Caco-2 (cell line): ENCODE data around the gene GRID1. TPM values are rescaled to one million over a fixed set of nuclear protein-coding genes. Genes with fewer than 3 reads are reported as not detected.

Experiments
- BruUV-seq: library from RNA; stranded (reverse); fragments of 400-500 nt; replicated peaks from 2 replicates; lab custom pipeline; 2021; lab: Mats Ljungman, UMichigan
- CTCF ChIA-PET: fragments of 300-600 bp; sonication (Branson Sonifier 250); formaldehyde crosslinking; loops from one replicate; lab custom pipeline; 2022; ENCODE audit warnings: antibody characterized with exemption; lab: Charles Lee
- POLR2A ChIA-PET: fragments of 300-600 bp; sonication (Branson Sonifier 250); formaldehyde crosslinking; loops from one replicate; lab custom pipeline; 2022; ENCODE audit warnings: antibody characterized with exemption; lab: Charles Lee
- DNase-seq, 2 experiments: peaks; one replicate each; pipeline versions ENCODE4 v3.0.0 to v3.0.0-alpha.2; 2020 to 2022
- H3K27me3 ChIP-seq: replicated peaks from 2 replicates; pipeline ENCODE4 v1.6.0; 2011; ENCODE audit warnings: low read length; ENCODE audit not compliant: control insufficient read depth, insufficient read depth
- H3K36me3 ChIP-seq: 2 replicates; pipeline ENCODE4 v1.5.1; 2011; ENCODE audit warnings: low read length; ENCODE audit not compliant: control insufficient read depth, insufficient read depth
- H3K4me1 ChIP-seq: fragments of 250-450 bp; sonication (Bioruptor Pico); 2 replicates; pipeline ENCODE4 v1.5.1; 2020; ENCODE audit warnings: mild to moderate bottlenecking
- H3K4me3 ChIP-seq: 2 replicates; pipeline ENCODE4 v1.5.1; 2011; ENCODE audit warnings: low read depth, mild to moderate bottlenecking, control low read depth, low read length
- H3K9me3 ChIP-seq: fragments of 250-450 bp; sonication (Bioruptor Pico); 2 replicates; pipeline ENCODE4 v1.5.1; 2020; ENCODE audit warnings: mild to moderate bottlenecking, moderate library complexity
- H3K27ac Mint-ChIP-seq: one replicate; pipeline ENCODE4 v1.8.0; 2022; ENCODE audit warnings: mixed read lengths; ENCODE audit not compliant: unreplicated experiment
- H3K27me3 Mint-ChIP-seq: one replicate; pipeline ENCODE4 v1.8.0; 2022; ENCODE audit warnings: mixed read lengths; ENCODE audit not compliant: insufficient read depth, unreplicated experiment
- H3K36me3 Mint-ChIP-seq: one replicate; pipeline ENCODE4 v1.8.0; 2022; ENCODE audit warnings: mild to moderate bottlenecking, mixed read lengths; ENCODE audit not compliant: insufficient read depth, unreplicated experiment
- H3K4me1 Mint-ChIP-seq: one replicate; pipeline ENCODE4 v1.8.0; 2022; ENCODE audit warnings: low read depth, mixed read lengths; ENCODE audit not compliant: unreplicated experiment
- H3K4me3 Mint-ChIP-seq: one replicate; pipeline ENCODE4 v1.8.0; 2022; ENCODE audit warnings: mild to moderate bottlenecking, moderate library complexity, mixed read lengths; ENCODE audit not compliant: unreplicated experiment
- H3K9me3 Mint-ChIP-seq: one replicate; pipeline ENCODE4 v1.8.0; 2022; ENCODE audit warnings: mixed read lengths; ENCODE audit not compliant: unreplicated experiment
- CTCF ChIP-seq, 2 experiments: fragments of 200-600 bp in 1 of 2; IDR thresholded peaks; 1 replicate in 1 of 2; 2 replicates in 1 of 2; pipeline versions ENCODE4 v1.5.1 to v1.8.0; 2011 to 2022; ENCODE audit warnings: antibody characterized with exemption in 1 of 2, control low read depth in 1 of 2, inconsistent platforms in 1 of 2, low read depth in 1 of 2, low read length in 1 of 2, mild to moderate bottlenecking in 1 of 2, moderate library complexity in 1 of 2; ENCODE audit not compliant: insufficient read depth in 1 of 2, severe bottlenecking in 1 of 2, unreplicated experiment in 1 of 2
- intact Hi-C: fragments of 100-400 bp; cut with micrococcal nuclease; formaldehyde crosslinking; loops from one replicate; pipeline ENCODE4 v1.10.0; 2022; ENCODE audit not compliant: unreplicated experiment
- total RNA-seq: library from RNA; stranded (reverse); gene quantifications from 2 replicates; pipeline ENCODE4 v1.2.3, GENCODE V29; 2022

Gene GRID1
- total RNA-seq, 1 experiment from 2014 or later, result 8.0 TPM

GRCh38 chr10:86402283-86402941 is 35.8 kb upstream of the GRID1 start:
- CTCF ChIA-PET, result no interaction called here
- peaks cover 7% of the 10 kb centered on the region for H3K27me3 Mint-ChIP-seq

DNA sequence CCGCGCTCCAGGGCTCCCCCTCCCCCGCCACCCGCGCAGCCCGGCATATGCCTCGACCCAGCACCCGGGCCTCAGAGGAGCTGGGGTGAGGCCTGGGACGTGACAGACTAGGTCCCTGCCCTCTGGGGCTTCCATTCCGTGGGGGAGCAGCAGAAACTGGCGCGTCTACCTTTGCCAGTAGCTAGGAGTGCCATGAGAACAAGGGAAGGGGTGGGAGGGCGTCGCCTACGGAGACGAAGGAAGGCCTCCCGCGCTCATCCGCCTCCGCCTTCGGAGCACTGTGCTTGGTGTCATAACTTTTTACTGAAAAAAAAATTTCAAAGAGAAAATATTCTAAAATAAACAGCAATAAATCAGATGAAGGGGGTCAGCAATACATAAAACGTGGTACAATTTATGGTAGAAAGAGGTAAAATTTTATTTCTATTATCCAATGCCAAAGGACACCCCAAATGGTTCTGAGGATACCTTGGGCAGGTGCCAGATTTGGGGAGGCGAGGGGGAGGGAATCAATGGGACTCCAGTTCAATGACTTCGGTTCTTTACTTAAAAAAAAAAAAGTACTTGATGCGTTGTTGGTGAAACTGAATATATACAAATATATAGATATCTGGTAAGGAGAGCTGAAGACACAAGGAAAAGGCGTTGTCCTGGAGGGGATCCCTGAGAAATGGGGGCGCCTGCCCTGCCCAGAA is 35.1 kb upstream of the GRID1 start:
- Mint-ChIP-seq H3K27ac (no peak overlapping the region), H3K27me3 (peaks cover 7% of the 10 kb centered on the region), H3K9me3 (no peaks in the 10 kb centered on the region), H3K36me3 (no peaks in the 10 kb centered on the region), H3K4me3 (peak overlapping the region; percentile 78), H3K4me1 (peaks cover 18% of the 10 kb centered on the region)
- peak in 1 of 2 experiments; percentile 32 for DNase-seq
- Histone ChIP-seq H3K27me3 (no peaks in the 10 kb centered on the region), H3K4me3 (peak overlapping the region; percentile 57), H3K4me1 (peaks cover 4% of the 10 kb centered on the region), H3K9me3 (no peaks in the 10 kb centered on the region), H3K36me3 (no peaks in the 10 kb centered on the region)
- CTCF ChIA-PET, result interaction anchor here (2.2 to 2.8 kb wide), 2 partner anchors 121 to 183 kb away, joined by 6 to 52 read pairs; partner anchors contain the start of gene WAPL
- intact Hi-C loops, result loop anchor here (2.0 to 10.0 kb wide), 4 partner anchors 37 to 283 kb away; no protein-coding TSS in a partner anchor
- no TSS peak for BruUV-seq
- TF ChIP-seq CTCF (IDR thresholded peaks at IDR 0.05; ENCODE audit: insufficient read depth in 1 of 2, low read depth in 1 of 2, low read length in 1 of 2, severe bottlenecking in 1 of 2, unreplicated experiment in 1 of 2), result no peak
- POLR2A ChIA-PET, result no interaction called here

More at GRCh38 chr10:86402283-86402941, 35.8 kb upstream of the GRID1 start:
- Mint-ChIP-seq H3K27ac (no peak overlapping the region), H3K9me3 (no peaks in the 10 kb centered on the region), H3K36me3 (no peaks in the 10 kb centered on the region), H3K4me3 (no peak overlapping the region), H3K4me1 (peaks cover 18% of the 10 kb centered on the region)
- TF ChIP-seq CTCF (IDR thresholded peaks at IDR 0.05; ENCODE audit: insufficient read depth in 1 of 2, low read depth in 1 of 2, low read length in 1 of 2, severe bottlenecking in 1 of 2, unreplicated experiment in 1 of 2), result no peak
- no peaks in the 10 kb centered on the region for H3K27me3 ChIP-seq
- peaks cover 4% of the 10 kb centered on the region for H3K4me1 ChIP-seq
- BruUV-seq, result no TSS peak
- POLR2A ChIA-PET, result no interaction called here
- H3K4me3 ChIP-seq, result no peak overlapping the region
- intact Hi-C loops, result loop anchor here (5.0 to 10.0 kb wide), 2 partner anchors 70 to 282 kb away; no protein-coding TSS in a partner anchor
- no peaks in the 10 kb centered on the region for H3K36me3 ChIP-seq
- DNase-seq, result no peak
- no peaks in the 10 kb centered on the region for H3K9me3 ChIP-seq
